ENCODE measurements around the gene RPN1. TPM values are rescaled to one million over a fixed set of nuclear protein-coding genes. Genes with fewer than 3 reads are reported as not detected.

RPN1 gene
- total RNA-seq, 4 donors from 2014 or later = 197 to 219 (median 212) TPM

GRCh38 chr3:128577711-128578110, 72.9 kb downstream of the RPN1 start:
- ATAC-seq = no peak
- Histone ChIP-seq H3K36me3 (no peaks in the 10 kb centered on the region), H3K9me3 (no peaks in the 10 kb centered on the region), H3K4me3 (no peak overlapping the region), H3K27me3 (no peaks in the 10 kb centered on the region), H3K4me1 (no peaks in the 10 kb centered on the region), H3K27ac (no peak overlapping the region)
- no peak for DNase-seq
- intact Hi-C loops (cut with DNase I; ENCODE audit: low total_unique reads) = loop anchor here (10.0 kb wide), 1 partner anchor 93 kb away; no protein-coding TSS in a partner anchor
- TF ChIP-seq POLR2A (IDR thresholded peaks at IDR 0.05) = no peak
- TF ChIP-seq CTCF (IDR thresholded peaks at IDR 0.05 in 4 of 5, conservative IDR thresholded peaks at IDR 0.05 in 1 of 5) = no peak
- in situ Hi-C loops (cut with MboI; ENCODE audit: low sequenced_read_pairs in 4 of 4) = loop anchor here in 1 of 4 donors (25.0 kb wide), 1 partner anchor 140 kb away; no protein-coding TSS in a partner anchor

GRCh38 chr3:128576290-128576689, 74.3 kb downstream of the RPN1 start:
- ATAC-seq (no peak), DNase-seq (no peak)
- intact Hi-C loops (cut with DNase I; ENCODE audit: low total_unique reads) = loop anchor here (10.0 kb wide), 1 partner anchor 91 kb away; no protein-coding TSS in a partner anchor
- in situ Hi-C loops (cut with MboI; ENCODE audit: low sequenced_read_pairs in 4 of 4) = loop anchor here in 1 of 4 donors (25.0 kb wide), 1 partner anchor 139 kb away; no protein-coding TSS in a partner anchor
- no peaks in the 10 kb centered on the region for H3K36me3 ChIP-seq
- H3K4me3 ChIP-seq = no peak overlapping the region
- no peaks in the 10 kb centered on the region for H3K27me3 ChIP-seq
- H3K27ac ChIP-seq = no peak overlapping the region
- TF ChIP-seq CTCF (IDR thresholded peaks at IDR 0.05 in 4 of 5, conservative IDR thresholded peaks at IDR 0.05 in 1 of 5) = no peak
- TF ChIP-seq POLR2A (IDR thresholded peaks at IDR 0.05) = no peak
- H3K4me1 ChIP-seq = no peaks in the 10 kb centered on the region
- H3K9me3 ChIP-seq = no peaks in the 10 kb centered on the region

GRCh38 chr3:128575777-128576176, 74.8 kb downstream of the RPN1 start:
- intact Hi-C loops (cut with DNase I; ENCODE audit: low total_unique reads) (loop anchor here (10.0 kb wide), 1 partner anchor 91 kb away; no protein-coding TSS in a partner anchor), in situ Hi-C loops (cut with MboI; ENCODE audit: low sequenced_read_pairs in 4 of 4) (loop anchor here in 1 of 4 donors (25.0 kb wide), 1 partner anchor 138 kb away; no protein-coding TSS in a partner anchor)
- no peak for DNase-seq
- Histone ChIP-seq H3K36me3 (no peaks in the 10 kb centered on the region), H3K4me3 (no peak overlapping the region), H3K27ac (peak overlapping the region in 2 of 4 donors; percentile 39 to 55), H3K4me1 (no peaks in the 10 kb centered on the region), H3K27me3 (no peaks in the 10 kb centered on the region), H3K9me3 (no peaks in the 10 kb centered on the region)
- peak in 1 of 2 donors; percentile 37 for ATAC-seq
- TF ChIP-seq POLR2A (IDR thresholded peaks at IDR 0.05) (no peak), CTCF (IDR thresholded peaks at IDR 0.05 in 4 of 5, conservative IDR thresholded peaks at IDR 0.05 in 1 of 5) (no peak)

GRCh38 chr3:128573707-128574162, 76.9 kb downstream of the RPN1 start:
- Histone ChIP-seq H3K4me1 (no peaks in the 10 kb centered on the region), H3K36me3 (no peaks in the 10 kb centered on the region), H3K9me3 (no peaks in the 10 kb centered on the region), H3K27ac (peak overlapping the region in 3 of 4 donors; percentile 41 to 58 (median 41)), H3K4me3 (peak overlapping the region in 1 of 4 donors; percentile 9), H3K27me3 (peaks cover 0 to 4% (median 0%) of the 10 kb centered on the region in 3 donors)
- intact Hi-C loops (cut with DNase I; ENCODE audit: low total_unique reads) (loop anchor here (10.0 kb wide), 1 partner anchor 89 kb away; no protein-coding TSS in a partner anchor), in situ Hi-C loops (cut with MboI; ENCODE audit: low sequenced_read_pairs in 4 of 4) (no loop called here)
- TF ChIP-seq POLR2A (IDR thresholded peaks at IDR 0.05) (no peak), CTCF (IDR thresholded peaks at IDR 0.05 in 4 of 5, conservative IDR thresholded peaks at IDR 0.05 in 1 of 5) (no peak)
- peak; percentile 61 to 68 for ATAC-seq
- DNase-seq = no peak

All from gastrocnemius medialis (tissue), 4 donors.